ENCODE data around the gene PABPC4L. TPM values are rescaled to one million over a fixed set of nuclear protein-coding genes. Genes with fewer than 3 reads are reported as not detected.

Gene PABPC4L
- total and polyA plus RNA-seq, 2 of the 13 experiments (the other 11 are each of a cell fraction or from before 2014, with no cell fraction given): not detected

- TF ChIP-seq PPARG (CRISPR knock-in tag; conservative IDR thresholded peaks at IDR 0.05) (no peak), ZNF20 (CRISPR knock-in tag; IDR thresholded peaks at IDR 0.05) (no peak), ZNF615 (CRISPR knock-in tag; IDR thresholded peaks at IDR 0.05; ENCODE audit: borderline replicate concordance) (no peak), ZNF740 (CRISPR knock-in tag; IDR thresholded peaks at IDR 0.05) (no peak)
- no peaks in the 10 kb centered on the region for H3K4me1 ChIP-seq (ENCODE audit: insufficient read depth, low read length)
- H3K9me3 ChIP-seq (ENCODE audit: low read length): no peaks in the 10 kb centered on the region
- ATAC-seq (no peak), FAIRE-seq (no peak), DNase-seq (ENCODE audit: low spot score) (no peak)
- no peak overlapping the region for H3K4me2 ChIP-seq (ENCODE audit: low read depth, low read length)
- H2AFZ ChIP-seq (ENCODE audit: low read length): no peak overlapping the region
- in situ Hi-C loops (cut with HindIII; ENCODE audit: extremely low pct_ligation_motif_present, low pct_unique_long_range_greater_than_20kb): no loop called here
- H3K79me2 ChIP-seq (ENCODE audit: insufficient read depth, low read length): no peaks in the 10 kb centered on the region
- H3K9ac ChIP-seq (ENCODE audit: insufficient read depth, low read depth, low read length): no peak overlapping the region
- H4K20me1 ChIP-seq (ENCODE audit: insufficient read depth, low read length): no peaks in the 10 kb centered on the region
- no peak overlapping the region for H3K4me3 ChIP-seq (replicated peaks in 1 of 3; ENCODE audit: insufficient read depth in 1 of 3, low read depth in 2 of 3, low read length in 3 of 3)
- no peaks in the 10 kb centered on the region for H3K27me3 ChIP-seq (ENCODE audit: control insufficient read depth in 1 of 2, insufficient read depth in 2 of 2, low read length in 2 of 2)
- CTCF ChIA-PET (ENCODE audit: low intra/inter-chr PET ratio, low total read pairs): no interaction called here
- POLR2A ChIA-PET: no interaction called here
- no peaks in the 10 kb centered on the region for H3K36me3 ChIP-seq (replicated peaks in 1 of 2; ENCODE audit: control insufficient read depth in 1 of 2, insufficient read depth in 2 of 2, low read length in 2 of 2)
- H3K27ac ChIP-seq (ENCODE audit: extremely low read length, insufficient read depth, low read length): no peak overlapping the region
- intact Hi-C loops (cut with micrococcal nuclease; ENCODE audit: unreplicated experiment): no loop called here
- WGBS (ENCODE audit: low lambda C conversion rate): 6% methylated on average over 4 of the region's 4 CpGs
- BruUV-seq (replicated peaks): no TSS peak
These were observed 47.5 kb downstream of the PABPC4L start for GRCh38 chr4:134154097-134154496.

GRCh38 chr4:134147941-134148340 is 53.6 kb downstream of the PABPC4L start:
- no peaks in the 10 kb centered on the region for H3K36me3 ChIP-seq (replicated peaks in 1 of 2; ENCODE audit: control insufficient read depth in 1 of 2, insufficient read depth in 2 of 2, low read length in 2 of 2)
- no peaks in the 10 kb centered on the region for H3K79me2 ChIP-seq (ENCODE audit: insufficient read depth, low read length)
- in situ Hi-C loops (cut with HindIII; ENCODE audit: extremely low pct_ligation_motif_present, low pct_unique_long_range_greater_than_20kb) (no loop called here), intact Hi-C loops (cut with micrococcal nuclease; ENCODE audit: unreplicated experiment) (no loop called here)
- H3K27ac ChIP-seq (ENCODE audit: extremely low read length, insufficient read depth, low read length): no peak overlapping the region
- no peak overlapping the region for H3K4me2 ChIP-seq (ENCODE audit: low read depth, low read length)
- H4K20me1 ChIP-seq (ENCODE audit: insufficient read depth, low read length): no peaks in the 10 kb centered on the region
- no peak overlapping the region for H3K9ac ChIP-seq (ENCODE audit: insufficient read depth, low read depth, low read length)
- no peak for ATAC-seq
- no peaks in the 10 kb centered on the region for H3K27me3 ChIP-seq (ENCODE audit: control insufficient read depth in 1 of 2, insufficient read depth in 2 of 2, low read length in 2 of 2)
- H3K4me3 ChIP-seq (replicated peaks in 1 of 3; ENCODE audit: insufficient read depth in 1 of 3, low read depth in 2 of 3, low read length in 3 of 3): no peak overlapping the region
- no TSS peak for BruUV-seq (replicated peaks)
- no peak for FAIRE-seq
- H3K9me3 ChIP-seq (ENCODE audit: low read length): no peaks in the 10 kb centered on the region
- no peaks in the 10 kb centered on the region for H3K4me1 ChIP-seq (ENCODE audit: insufficient read depth, low read length)
- DNase-seq (ENCODE audit: low spot score): no peak
- ChIA-PET CTCF (ENCODE audit: low intra/inter-chr PET ratio, low total read pairs) (no interaction called here), POLR2A (no interaction called here)
- no peak overlapping the region for H2AFZ ChIP-seq (ENCODE audit: low read length)
- TF ChIP-seq ZNF232 (CRISPR knock-in tag; IDR thresholded peaks at IDR 0.05; ENCODE audit: borderline replicate concordance) (no peak), ZBTB10 (CRISPR knock-in tag; IDR thresholded peaks at IDR 0.05; ENCODE audit: borderline replicate concordance) (no peak), ZFP41 (CRISPR knock-in tag; IDR thresholded peaks at IDR 0.05; ENCODE audit: borderline replicate concordance) (no peak), LCORL (IDR thresholded peaks at IDR 0.05) (no peak), LCORL (CRISPR knock-in tag; IDR thresholded peaks at IDR 0.05) (no peak), ZNF607 (CRISPR knock-in tag; IDR thresholded peaks at IDR 0.05; ENCODE audit: borderline replicate concordance) (no peak), NPAS2 (CRISPR knock-in tag; IDR thresholded peaks at IDR 0.05; ENCODE audit: borderline replicate concordance) (no peak), ZNF501 (CRISPR knock-in tag; IDR thresholded peaks at IDR 0.05) (no peak)
- TF ChIP-seq, protein P1, sequence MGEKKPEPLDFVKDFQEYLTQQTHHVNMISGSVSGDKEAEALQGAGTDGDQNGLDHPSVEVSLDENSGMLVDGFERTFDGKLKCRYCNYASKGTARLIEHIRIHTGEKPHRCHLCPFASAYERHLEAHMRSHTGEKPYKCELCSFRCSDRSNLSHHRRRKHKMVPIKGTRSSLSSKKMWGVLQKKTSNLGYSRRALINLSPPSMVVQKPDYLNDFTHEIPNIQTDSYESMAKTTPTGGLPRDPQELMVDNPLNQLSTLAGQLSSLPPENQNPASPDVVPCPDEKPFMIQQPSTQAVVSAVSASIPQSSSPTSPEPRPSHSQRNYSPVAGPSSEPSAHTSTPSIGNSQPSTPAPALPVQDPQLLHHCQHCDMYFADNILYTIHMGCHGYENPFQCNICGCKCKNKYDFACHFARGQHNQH (CRISPR knock-in tag; IDR thresholded peaks at IDR 0.05): no peak

Measured in HepG2 (cell line).